HEK293 (cell line): ENCODE measurements around the gene TNFRSF18.

Experiments used
- IKZF3 ChIP-seq: fragments of 450-650 bp; IDR thresholded peaks from 2 replicates; pipeline ENCODE4 v1.5.0; 2018; ENCODE audit warnings: missing biosample characterization, mild to moderate bottlenecking, missing genetic modification characterization, moderate library complexity
- TF ChIP-seq, protein P1 (sequence below): fragments of 450-650 bp; formaldehyde crosslinking; IDR thresholded peaks from 2 replicates; pipeline ENCODE4 v1.5.1; 2016; ENCODE audit warnings: missing biosample characterization, missing genetic modification characterization

GRCh38 chr1:1157426-1157913, 48.9 kb downstream of the TNFRSF18 start:
- TF ChIP-seq, protein P1, sequence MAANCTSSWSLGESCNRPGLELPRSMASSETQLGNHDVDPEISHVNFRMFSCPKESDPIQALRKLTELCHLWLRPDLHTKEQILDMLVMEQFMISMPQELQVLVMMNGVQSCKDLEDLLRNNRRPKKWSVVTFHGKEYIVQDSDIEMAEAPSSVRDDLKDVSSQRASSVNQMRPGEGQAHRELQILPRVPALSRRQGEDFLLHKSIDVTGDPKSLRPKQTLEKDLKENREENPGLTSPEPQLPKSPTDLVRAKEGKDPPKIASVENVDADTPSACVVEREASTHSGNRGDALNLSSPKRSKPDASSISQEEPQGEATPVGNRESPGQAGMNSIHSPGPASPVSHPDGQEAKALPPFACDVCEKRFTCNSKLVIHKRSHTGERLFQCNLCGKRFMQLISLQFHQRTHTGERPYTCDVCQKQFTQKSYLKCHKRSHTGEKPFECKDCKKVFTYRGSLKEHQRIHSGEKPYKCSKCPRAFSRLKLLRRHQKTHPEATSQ = no peak
- TF ChIP-seq IKZF3 (tag by site-specific recombination) = no peak
